Ishikawa (cell line): Measurements from ENCODE around the gene IMMP1L.

Experiments used
- CEBPB ChIP-seq: IDR thresholded peaks from 2 replicates; pipeline ENCODE4 v1.6.1; 2012
- FOXM1 ChIP-seq: IDR thresholded peaks from 2 replicates; pipeline ENCODE4 v1.6.1; 2012; ENCODE audit warnings: low read depth, borderline replicate concordance
- NFIC ChIP-seq: IDR thresholded peaks from 2 replicates; pipeline ENCODE4 v1.6.1; 2012
- RAD21 ChIP-seq: IDR thresholded peaks from 2 replicates; pipeline ENCODE4 v1.6.1; 2012; ENCODE audit warnings: low read depth
- TAF1 ChIP-seq: IDR thresholded peaks from 2 replicates; pipeline ENCODE4 v1.6.1; 2012; ENCODE audit warnings: low read depth, mild to moderate bottlenecking
- TCF12 ChIP-seq: IDR thresholded peaks from 2 replicates; pipeline ENCODE4 v1.6.1; 2012; ENCODE audit warnings: low read depth
- TEAD4 ChIP-seq: IDR thresholded peaks from 2 replicates; pipeline ENCODE4 v1.6.1; 2012
- YY1 ChIP-seq: IDR thresholded peaks from 2 replicates; pipeline ENCODE4 v1.6.1; 2012; ENCODE audit warnings: low read depth
- ZBTB7A ChIP-seq: IDR thresholded peaks from 2 replicates; pipeline ENCODE4 v1.6.1; 2012; ENCODE audit warnings: low read depth
- TF ChIP-seq, protein P1 (sequence below): IDR thresholded peaks from 2 replicates; pipeline ENCODE4 v1.6.1; 2012
- TF ChIP-seq, protein P2 (sequence below): IDR thresholded peaks from 2 replicates; pipeline ENCODE4 v1.6.1; 2012; ENCODE audit warnings: low read depth, mild to moderate bottlenecking
- TF ChIP-seq, protein P3 (sequence below): IDR thresholded peaks from 2 replicates; pipeline ENCODE4 v1.6.1; 2012

DNA sequence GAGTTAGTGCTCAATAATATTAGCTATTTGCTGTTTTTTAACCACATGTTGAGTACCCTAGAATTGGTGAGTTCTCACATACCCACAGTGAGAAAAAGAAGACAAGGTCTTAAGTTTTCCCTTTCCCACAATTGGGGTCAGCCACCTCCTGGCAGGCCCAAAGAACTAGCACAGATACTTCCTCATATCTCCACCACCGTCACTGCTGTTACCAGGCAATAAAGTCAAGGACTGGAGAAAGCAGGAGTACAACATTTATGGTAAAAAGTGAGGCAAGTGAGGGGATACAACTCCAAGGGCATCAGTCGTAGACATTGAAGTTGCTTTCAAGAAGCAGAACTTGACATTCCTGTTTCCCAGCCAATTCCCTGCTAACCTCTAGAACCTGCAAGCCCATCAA lies 19.8 kb upstream of the IMMP1L start:
- TF ChIP-seq, protein P1, sequence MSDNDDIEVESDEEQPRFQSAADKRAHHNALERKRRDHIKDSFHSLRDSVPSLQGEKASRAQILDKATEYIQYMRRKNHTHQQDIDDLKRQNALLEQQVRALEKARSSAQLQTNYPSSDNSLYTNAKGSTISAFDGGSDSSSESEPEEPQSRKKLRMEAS = no peak
- TF ChIP-seq RAD21 (no peak), FOXM1 (no peak), NFIC (no peak), TCF12 (no peak), TAF1 (no peak), ZBTB7A (no peak), TEAD4 (no peak), YY1 (no peak), CEBPB (no peak)
- TF ChIP-seq, protein P2, sequence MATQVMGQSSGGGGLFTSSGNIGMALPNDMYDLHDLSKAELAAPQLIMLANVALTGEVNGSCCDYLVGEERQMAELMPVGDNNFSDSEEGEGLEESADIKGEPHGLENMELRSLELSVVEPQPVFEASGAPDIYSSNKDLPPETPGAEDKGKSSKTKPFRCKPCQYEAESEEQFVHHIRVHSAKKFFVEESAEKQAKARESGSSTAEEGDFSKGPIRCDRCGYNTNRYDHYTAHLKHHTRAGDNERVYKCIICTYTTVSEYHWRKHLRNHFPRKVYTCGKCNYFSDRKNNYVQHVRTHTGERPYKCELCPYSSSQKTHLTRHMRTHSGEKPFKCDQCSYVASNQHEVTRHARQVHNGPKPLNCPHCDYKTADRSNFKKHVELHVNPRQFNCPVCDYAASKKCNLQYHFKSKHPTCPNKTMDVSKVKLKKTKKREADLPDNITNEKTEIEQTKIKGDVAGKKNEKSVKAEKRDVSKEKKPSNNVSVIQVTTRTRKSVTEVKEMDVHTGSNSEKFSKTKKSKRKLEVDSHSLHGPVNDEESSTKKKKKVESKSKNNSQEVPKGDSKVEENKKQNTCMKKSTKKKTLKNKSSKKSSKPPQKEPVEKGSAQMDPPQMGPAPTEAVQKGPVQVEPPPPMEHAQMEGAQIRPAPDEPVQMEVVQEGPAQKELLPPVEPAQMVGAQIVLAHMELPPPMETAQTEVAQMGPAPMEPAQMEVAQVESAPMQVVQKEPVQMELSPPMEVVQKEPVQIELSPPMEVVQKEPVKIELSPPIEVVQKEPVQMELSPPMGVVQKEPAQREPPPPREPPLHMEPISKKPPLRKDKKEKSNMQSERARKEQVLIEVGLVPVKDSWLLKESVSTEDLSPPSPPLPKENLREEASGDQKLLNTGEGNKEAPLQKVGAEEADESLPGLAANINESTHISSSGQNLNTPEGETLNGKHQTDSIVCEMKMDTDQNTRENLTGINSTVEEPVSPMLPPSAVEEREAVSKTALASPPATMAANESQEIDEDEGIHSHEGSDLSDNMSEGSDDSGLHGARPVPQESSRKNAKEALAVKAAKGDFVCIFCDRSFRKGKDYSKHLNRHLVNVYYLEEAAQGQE = no peak
- TF ChIP-seq, protein P3, sequence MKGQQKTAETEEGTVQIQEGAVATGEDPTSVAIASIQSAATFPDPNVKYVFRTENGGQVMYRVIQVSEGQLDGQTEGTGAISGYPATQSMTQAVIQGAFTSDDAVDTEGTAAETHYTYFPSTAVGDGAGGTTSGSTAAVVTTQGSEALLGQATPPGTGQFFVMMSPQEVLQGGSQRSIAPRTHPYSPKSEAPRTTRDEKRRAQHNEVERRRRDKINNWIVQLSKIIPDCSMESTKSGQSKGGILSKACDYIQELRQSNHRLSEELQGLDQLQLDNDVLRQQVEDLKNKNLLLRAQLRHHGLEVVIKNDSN = no peak
